Measurements from ENCODE around the gene JAG1.

Gene JAG1

DNA sequence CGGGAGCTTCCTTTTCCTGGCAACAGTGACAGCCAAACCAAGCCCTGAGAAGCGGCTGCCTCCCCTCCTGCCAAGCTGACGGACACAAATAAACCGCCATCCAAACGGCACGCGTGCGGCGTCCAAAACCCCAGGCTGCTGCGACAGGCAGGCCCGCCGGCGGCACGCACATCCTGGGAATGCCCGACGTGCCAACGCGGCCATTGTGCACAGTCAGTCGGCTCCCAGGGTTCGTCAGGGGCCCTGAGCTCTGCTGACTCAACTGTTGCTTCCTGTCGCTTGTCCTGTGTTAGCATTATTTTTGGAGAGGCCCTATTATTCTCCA, 6.8 kb downstream of the JAG1 start:
- no peak for DNase-seq

DNA sequence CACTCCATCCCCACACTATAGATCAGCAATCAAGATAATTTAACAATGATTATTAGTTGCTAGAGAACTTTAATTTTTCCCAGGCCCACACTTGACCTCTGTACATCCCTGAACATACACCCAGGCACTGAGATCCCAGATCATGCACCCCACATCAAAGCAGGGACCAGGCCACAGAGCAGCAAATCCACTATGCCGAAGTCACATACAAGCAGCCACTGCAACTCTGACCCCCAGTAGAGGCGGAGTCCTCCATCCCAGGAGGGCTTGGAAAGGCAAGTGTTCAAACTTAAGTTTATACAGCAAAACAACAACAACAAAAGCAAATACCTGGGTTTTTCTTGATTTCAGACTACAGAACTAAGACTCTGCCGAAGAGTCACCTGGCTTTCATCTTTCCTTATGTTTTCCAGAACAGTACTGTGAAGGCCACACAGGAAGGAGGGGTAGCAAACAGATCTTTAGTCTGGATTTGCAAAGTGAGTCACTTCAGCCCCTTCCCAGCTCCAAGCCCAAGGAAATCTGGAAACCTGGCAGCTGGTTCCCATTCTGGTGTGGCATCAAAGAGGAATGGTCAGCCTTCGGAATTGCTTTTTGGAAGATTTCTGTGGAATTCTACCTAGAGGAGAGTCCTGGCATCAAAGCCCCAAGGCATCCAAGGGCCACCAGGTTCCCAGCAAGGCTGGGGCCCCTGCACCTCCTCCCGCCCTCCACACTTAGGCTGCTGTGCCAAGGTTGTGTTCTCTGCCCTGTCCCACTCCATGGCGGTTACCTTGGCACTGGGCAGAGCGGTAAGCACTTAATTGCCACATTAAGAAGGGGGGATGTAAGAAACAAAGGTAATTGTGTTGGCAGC, 7.3 kb downstream of the JAG1 start:
- no peak for DNase-seq

DNA sequence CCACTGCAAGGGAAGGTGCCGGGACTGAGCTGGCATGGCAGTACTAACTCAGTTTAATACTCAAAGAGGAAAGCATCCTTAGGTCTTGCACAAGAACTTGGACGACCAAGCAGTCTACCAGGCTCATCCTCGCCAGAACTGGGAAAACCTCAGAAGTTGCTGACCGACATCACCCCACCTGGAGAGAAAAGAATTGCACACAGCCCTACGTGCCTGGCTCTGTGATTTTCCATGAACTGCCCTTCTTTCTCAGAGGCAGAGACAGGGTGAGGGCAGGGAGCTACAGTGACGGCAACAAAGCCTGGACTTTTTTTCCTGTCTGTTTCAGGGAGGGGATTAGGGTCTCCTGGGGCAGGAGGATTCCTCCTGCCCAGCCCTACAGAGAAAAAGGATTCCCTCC, 8.0 kb downstream of the JAG1 start:
- DNase-seq, result no peak

DNA sequence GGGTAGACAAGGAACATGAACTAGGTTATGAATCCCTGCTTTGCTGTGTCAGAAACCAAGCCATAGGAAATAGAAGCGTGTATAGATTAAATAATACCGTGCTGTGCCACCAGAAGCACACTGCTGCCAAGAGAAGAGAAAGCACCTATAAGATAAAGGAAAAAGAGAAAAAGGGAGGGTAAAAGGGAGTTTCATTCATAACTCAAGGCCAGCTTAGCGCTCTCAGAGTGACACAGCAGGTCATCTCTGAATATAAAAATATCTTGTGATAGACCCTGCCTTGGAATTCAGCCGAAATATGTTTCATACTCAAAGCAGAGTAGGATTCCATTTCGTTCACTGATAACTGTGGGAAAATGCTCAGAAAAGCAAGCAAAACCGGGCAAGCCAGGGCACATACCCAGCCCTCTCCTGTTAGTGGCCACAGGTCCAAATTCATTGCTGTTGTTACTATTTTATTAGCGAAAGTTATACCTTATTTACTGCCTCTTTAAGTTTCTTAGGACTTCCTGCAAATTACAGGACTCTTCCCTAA, 8.7 kb downstream of the JAG1 start:
- no peak for DNase-seq

DNA sequence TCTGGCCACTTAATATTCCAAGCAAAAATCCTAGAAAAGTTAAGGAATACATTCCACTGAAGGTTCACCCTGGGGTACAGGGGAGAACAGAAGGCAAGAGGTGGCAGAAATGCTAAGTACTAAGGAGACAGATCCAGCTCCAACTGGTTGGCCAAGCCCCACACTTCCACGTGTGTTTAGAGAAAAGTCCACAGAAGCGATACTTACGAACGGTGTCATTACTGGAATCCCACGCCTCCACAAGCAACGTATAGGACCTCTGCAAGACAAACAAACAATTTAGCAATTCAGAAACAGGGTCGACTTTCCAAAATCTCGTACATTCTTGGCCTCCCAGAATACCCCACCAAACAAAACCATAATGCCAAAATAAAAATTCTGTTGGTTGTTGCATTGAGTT, 10.0 kb downstream of the JAG1 start:
- no peak for DNase-seq

DNA sequence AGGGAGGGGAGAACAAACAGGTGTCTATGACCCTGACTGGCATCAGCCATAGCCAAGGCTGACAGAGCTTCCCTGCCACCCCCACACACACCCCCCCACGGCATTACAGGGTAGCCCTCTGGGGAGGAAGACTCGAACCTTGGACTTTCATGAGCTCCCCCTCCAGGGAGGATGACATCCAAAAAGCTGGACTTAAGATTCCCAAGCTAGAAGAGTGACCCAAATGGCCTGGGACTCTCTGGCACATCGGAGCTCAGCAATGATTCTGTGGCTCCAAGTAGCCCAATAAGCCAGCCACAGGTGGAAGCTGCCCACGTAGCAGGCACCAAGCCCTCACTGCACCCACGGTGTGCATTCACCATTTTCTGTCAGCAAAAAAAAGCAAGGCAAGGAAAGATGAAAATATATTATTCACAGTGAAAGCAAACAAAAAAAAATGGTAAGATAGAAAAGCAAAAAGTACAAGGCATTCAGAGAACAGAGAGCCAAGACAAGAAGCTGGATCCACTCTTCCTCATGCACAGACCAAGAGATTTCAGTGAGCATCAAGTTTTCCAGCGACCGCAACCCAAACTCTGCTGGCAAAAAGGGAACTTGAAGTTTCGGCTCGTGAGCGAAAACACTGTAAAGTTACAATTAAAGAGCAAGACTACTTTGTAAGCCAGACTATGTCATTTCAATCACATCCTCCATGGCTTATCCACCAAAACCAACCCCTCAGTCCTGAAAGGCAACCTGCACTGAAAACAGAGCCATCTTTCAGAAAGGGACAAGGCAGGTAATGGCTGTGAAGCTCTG, 10.9 kb downstream of the JAG1 start:
- no peak for DNase-seq

DNA sequence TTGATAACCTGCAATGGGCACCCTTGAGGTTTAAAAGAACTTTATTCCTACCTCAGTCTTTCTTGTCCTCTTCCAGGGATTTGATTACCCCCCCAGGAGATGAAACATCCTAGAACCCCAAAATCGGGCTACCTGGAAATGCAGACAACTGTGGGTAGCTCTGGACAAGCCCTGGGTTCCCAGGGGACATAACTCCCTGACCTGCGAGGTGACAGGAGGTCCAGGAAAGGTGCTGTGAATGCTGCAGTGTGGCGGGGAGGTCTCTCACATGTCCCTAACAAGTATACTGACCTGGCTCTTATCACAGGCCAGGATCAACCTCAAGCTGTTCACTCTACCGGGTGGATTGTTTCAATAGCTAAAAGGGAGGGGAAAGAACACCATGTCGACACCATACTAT, 11.6 kb downstream of the JAG1 start:
- DNase-seq, result no peak

DNA sequence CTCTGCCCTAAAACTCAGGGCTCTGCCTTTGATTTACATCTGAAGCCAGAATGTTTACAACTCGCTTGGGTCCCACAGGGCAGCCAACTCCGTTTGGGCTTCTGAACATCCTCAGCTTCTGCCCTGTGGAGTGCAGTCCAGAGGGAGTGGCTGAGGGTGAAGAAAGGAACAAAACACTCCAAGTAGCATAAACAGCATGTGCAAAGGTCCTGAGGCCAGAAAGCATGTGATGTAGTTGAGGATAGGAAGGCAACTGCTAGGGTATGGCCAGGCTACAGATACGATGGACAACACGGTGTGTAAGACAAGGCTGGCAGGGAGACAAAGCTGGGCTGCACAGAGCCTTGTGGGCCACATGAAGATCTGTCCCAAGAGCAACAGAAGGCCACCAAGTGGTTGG, 12.5 kb downstream of the JAG1 start:
- no peak for DNase-seq

DNA sequence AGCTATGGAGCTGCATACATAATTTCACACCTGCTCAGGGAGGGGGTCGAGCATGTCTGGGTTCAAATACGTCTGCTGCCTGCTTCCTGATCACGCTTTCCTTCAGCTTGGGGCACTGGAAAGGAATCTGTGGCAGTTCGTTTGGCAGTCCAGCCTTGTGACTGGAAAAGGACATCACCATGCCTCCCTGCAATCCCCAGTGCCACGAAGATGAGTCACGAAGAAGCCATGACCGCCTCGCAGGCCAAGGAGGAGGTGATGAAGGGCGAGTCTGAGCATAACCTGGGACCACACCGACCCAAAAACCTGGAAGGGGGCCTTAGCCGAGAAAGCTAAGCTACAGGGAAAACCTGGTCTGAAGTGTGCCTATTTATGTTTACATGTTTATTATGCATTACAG, 13.1 kb downstream of the JAG1 start:
- DNase-seq, result no peak

DNA sequence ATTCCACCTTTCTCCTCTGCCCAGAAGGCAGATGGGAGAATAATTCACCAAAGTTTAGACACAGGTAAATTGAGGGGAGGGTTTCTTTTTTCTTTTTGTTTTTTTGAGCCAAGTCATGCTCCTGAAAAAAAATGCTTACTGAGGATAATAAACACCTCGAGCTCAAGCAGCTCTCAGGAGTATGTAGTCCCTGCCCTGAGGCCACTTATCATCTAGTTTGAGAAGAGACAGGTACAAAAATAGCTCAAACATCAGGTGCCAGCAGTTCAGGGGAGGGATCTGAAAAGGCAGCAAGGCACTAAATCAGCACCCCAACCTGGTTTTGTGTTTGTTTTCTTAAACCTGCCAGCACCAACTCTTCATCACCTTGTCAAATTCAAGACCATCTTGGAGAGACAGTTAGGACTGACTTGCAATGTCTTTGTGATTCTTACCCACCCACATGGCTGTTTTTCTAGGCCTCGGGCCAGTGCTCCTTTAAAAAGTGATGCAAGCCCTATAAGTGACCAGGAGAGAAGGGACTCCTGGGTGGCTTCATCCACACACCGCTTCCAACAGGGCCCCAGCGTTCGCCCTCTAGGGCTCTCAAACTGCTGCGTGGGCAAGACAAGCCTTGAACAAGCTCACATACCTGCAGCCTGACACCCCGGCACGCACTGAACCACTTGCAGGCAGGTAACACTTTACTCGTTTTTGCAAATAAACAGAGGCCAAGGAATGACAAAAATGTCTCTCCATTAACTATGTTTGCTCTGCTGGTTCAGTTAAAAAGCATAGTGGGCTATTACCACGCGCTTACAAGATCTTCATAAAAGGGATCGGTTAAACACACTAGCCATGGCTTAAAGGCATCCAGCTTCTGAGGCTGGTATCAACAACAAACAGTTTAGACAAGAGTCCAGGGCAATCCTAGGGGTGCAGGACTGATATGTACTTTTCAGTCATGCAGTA, 13.9 kb downstream of the JAG1 start:
- DNase-seq, result no peak

DNA sequence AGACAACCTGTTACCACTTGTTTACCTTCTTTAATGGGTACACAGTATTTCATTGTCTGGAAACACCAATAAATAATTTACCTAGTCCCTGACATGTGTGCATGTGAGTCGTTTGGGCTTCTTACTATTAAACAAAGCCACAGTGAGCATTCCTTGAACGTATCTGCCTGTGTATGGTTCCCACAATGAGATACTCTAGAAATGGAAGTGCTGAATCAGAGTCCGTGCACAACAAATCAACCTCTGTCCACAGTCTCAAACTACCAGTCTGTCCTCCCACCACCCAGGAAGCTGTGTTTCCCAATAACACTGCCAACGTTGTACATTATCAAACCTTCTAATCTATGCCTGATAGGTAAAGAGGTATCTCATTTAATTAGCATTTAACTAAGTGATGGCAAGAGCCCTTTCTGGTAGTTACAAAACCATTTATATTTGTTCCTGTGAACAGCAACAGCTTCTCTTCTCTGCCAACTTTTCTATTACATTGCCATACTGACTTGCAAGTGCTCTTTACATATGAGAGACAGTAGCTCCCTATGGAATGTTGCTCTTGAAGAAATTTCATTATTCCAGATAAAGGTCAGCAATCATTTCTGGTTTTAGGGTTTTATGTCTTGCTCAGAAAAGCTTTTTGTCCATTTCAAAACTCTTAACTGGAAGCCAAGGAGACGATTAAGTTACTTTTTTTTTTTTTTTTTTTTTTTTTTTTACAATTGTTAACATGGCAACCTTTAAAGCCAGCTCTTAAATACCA, 14.7 kb downstream of the JAG1 start:
- no peak for DNase-seq

DNA sequence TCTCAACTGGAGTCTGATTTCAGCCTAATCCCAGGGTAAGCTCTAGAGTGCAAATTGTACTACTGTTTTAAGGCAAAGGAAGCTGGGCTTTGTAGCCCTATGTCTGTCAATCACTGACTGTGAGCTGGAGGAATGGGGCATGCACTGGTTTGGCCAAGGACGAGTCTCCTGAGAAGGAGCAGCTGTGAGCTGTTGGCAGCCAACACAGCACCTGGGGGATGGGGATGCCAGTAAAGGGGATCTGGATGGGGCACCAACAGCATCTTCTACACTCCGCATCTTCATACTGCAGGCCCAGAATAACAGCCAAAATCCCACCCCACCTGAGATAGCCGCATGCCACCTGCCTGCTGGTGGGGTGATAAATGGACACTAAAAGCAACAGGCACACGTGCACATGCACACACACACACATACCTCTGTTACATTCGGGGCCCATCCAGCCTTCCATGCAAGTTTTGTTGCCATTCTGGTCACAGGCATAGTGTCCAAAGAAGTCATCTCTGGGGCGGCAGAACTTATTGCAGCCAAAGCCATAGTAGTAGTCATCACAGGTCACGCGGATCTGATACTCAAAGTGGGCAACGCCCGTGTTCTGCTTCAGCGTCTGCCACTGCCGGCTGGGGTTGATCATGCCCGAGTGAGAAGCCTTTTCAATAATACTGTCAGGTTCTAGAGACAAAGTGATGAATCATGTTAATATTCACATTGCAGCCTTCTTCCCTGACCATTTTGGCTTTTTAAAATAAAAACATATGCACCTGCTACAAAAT, 15.6 kb downstream of the JAG1 start:
- no peak for DNase-seq

DNA sequence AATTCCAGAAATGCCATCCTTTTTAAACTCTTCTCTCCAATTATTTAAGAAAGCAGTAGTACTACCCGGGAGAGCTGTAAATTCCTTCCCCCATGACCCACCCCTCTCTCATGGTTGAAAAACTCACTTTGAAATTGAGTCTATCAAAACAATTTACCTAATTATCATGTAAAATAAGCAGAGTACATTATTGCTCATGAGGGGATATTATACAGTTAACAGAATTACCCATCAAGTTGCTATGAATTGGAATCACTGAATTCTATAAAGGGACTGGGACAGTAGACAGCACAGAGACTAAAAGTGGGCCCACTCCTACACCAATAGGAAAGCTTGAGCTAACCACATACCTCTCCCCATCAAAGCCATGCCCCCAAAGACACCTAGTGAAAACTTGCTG, 16.3 kb downstream of the JAG1 start:
- DNase-seq, result no peak

DNA sequence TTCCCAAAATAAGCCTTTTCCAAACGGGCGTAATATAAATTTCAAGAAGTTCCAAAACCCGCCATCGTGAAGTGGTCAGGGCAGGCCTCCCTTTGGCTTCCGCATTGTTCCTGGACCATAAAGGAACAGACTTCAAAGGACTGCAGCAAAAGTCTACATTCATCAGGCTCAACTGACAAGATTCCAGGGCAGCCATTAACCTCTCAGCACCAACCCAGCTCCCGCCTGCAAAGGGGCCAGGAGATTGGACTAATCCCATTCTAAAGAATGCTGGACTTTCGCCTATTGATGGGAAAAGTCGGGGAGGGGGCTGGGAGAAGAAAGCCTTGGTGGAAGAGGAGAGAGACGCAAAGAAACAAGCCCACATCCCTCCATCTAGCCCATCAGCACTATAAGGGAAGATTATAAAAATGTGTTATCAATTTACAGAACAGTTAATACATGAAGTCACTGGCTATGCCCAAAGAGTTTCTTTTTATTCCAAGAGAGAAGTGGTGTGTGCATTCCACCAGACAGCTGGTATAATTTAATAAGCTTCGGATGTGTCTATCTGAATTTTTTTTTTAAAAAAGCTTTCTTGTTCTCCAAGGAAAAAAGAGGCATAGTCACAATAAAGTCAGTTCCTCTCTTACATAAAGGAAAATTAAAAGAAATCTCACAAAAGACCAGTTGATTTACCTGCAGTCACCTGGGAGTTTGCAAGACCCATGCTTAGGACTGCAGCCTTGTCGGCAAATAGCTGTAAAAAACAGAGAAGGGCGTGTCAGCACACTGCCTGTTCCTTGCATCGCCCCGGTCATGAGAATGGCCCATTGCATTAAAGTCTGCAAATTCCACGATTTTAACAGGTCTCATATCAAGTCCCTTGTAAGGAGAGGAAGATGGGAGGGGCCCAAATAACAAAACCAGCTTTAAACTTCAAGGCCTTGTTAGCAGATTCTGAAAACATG, 17.8 kb downstream of the JAG1 start:
- no peak for DNase-seq

DNA sequence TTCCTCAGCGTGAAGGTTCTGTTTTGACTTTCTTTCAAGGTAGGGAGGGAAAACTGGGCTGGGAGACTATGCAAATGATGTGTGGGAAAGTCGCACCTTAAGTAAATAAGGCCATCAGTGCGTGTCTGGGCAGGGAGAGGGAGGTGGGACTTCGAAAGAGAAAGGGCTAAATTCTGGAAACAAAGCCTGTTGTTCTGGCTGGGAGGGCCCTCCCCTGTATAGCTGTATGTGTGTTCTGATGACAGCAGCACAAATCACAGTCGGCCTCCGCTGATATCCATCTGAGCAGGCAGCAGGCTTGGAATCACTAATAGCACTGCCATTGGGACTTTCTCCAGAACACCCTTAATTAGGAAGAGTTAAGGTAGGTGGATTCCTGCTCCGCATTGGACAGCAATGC, 19.2 kb downstream of the JAG1 start:
- no peak for DNase-seq

DNA sequence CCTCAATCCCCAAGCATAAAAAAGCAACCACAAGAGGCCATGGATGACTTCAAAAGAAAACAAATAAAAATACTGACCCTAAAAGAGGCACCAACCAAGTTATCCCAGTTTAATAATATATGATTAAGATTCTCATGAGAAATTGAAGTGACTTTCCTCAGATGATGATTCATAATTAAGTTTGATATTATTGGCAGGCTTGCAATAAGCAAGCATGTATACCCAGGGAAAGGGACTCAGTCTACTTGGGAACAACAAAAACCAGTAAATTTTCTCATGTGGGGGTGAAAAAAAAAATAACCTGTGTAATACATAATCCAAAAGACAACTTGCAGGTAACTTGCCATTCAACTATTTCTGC, 19.6 kb downstream of the JAG1 start:
- DNase-seq, result no peak

DNA sequence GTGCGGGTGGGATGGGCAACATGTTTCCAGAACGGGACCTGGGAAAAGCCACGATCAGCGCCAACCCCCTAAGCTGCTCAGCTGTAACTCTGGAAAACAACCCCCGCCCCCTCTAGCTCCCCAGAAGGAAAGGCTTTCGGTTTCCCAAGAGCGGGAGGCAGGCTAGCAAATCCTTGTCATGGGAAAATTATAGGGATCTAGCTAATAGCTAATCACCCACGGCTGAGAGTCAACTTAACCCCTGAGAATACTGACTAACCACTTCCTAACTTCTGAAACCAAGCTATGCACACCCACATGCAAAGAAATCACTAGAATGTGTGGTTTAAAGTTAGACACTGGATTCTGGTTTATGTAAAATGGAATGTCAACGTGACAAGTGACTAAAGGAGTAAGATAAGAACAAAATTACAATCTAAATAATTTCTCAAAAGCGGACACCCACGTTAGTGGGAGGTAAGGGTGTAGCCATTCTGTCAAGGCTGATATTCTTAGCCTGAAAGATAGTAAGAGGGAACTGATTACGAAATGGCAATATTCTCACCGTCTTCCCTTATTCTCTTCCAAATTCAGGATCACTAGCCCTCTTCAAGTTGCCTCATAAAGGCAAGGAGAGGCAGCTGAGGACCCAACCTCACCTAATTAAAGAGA, 20.1 kb downstream of the JAG1 start:
- no peak for DNase-seq

DNA sequence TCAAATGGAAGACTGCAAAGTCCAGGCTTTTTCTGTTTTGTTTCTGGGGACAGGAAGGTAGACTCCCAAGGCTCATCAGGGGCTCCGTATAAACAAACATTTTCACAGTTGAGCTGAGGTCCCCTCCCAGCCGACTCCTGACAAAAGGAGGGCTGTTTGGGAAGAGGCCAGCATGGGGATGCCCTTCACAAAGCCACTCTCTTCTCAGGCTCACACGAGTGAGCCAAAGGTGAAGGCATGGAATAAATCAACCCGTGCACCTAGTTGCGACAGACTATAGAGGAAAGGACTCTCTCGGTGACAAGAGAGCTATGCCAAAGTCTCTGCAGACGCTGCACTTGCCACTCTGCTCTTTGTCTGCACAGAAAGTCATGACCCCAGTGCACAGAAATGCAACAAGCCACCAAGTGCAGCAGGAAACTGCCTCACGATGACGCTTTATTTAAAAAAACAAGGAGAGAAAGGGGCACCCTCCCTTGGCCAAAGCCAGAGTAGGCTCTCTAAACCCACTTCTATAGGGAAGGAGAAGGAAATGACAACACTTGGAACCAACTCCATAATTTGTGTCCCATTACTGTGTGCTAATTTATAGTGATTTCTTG, 21.0 kb downstream of the JAG1 start:
- no peak for DNase-seq

DNA sequence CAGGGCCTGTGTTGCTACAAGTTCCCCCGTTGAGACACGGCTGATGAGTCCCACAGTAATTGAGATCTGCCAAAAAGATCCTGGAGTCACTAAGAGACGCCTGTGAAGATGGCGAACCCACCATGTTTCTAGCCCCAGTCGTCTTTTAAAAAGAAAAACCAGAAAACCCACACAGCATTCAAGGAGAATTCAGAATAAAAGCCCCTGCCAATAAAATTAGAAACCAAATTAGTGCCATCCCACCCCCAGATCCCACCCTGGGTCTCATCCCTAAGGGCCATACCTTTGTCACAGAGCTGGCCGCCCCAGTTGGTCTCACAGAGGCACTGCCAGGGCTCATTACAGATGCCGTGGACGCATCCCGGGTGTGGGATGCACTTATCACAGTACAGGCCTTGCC, 21.6 kb downstream of the JAG1 start:
- DNase-seq, result no peak

Measured in cerebellar nuclear complex (tissue), 1 donor.